Measurements from ENCODE around the gene C1orf21.

The C1orf21 gene

DNA sequence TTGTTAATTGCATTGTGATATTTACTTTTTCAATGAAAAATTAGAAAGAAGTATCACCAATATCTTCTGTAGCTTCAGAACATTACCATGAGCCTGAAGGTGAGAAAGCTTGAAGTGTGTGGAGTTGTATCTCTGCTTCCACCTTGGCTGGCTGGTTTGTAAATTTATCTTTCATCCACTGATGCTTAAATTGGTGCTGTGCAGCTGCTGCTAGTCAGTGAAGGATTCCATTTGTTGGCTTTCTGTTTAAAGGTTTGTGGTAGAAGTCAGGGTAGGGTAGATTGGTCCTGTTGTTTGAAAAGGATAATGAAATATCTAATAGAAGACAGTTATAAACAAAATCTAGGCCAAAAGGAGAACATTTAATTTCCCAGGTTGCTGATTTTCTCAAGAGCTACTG lies 105.7 kb downstream of the C1orf21 start:
- TF ChIP-seq, protein P1, sequence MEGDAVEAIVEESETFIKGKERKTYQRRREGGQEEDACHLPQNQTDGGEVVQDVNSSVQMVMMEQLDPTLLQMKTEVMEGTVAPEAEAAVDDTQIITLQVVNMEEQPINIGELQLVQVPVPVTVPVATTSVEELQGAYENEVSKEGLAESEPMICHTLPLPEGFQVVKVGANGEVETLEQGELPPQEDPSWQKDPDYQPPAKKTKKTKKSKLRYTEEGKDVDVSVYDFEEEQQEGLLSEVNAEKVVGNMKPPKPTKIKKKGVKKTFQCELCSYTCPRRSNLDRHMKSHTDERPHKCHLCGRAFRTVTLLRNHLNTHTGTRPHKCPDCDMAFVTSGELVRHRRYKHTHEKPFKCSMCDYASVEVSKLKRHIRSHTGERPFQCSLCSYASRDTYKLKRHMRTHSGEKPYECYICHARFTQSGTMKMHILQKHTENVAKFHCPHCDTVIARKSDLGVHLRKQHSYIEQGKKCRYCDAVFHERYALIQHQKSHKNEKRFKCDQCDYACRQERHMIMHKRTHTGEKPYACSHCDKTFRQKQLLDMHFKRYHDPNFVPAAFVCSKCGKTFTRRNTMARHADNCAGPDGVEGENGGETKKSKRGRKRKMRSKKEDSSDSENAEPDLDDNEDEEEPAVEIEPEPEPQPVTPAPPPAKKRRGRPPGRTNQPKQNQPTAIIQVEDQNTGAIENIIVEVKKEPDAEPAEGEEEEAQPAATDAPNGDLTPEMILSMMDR (IDR thresholded peaks at IDR 0.05; ENCODE audit: low read depth, low read length, missing control alignments): no peak
- in situ Hi-C loops (cut with HindIII; ENCODE audit: low pct_ligation_motif_present, low sequenced_read_pairs): no loop called here
- no peak overlapping the region for H3K4me3 ChIP-seq (ENCODE audit: low read depth, low read length)
- peak overlapping the region; percentile 78 for H3K27ac ChIP-seq
- no peaks in the 10 kb centered on the region for H3K27me3 ChIP-seq (replicated peaks)
- no peak for DNase-seq
- no peaks in the 10 kb centered on the region for H3K36me3 ChIP-seq (replicated peaks)

- TF ChIP-seq, protein P1 (IDR thresholded peaks at IDR 0.05; ENCODE audit: low read depth, low read length, missing control alignments): no peak
- no peaks in the 10 kb centered on the region for H3K27me3 ChIP-seq (replicated peaks)
- no peak for DNase-seq
- no peaks in the 10 kb centered on the region for H3K36me3 ChIP-seq (replicated peaks)
- no peak overlapping the region for H3K27ac ChIP-seq
- no peak overlapping the region for H3K4me3 ChIP-seq (ENCODE audit: low read depth, low read length)
- in situ Hi-C loops (cut with HindIII; ENCODE audit: low pct_ligation_motif_present, low sequenced_read_pairs): no loop called here
These were observed 107.2 kb downstream of the C1orf21 start for GRCh38 chr1:184493987-184494388.

- Histone ChIP-seq H3K36me3 (replicated peaks) (no peaks in the 10 kb centered on the region), H3K27me3 (replicated peaks) (no peaks in the 10 kb centered on the region), H3K4me3 (ENCODE audit: low read depth, low read length) (no peak overlapping the region), H3K27ac (no peak overlapping the region)
- TF ChIP-seq, protein P1 (IDR thresholded peaks at IDR 0.05; ENCODE audit: low read depth, low read length, missing control alignments): no peak
- no peak for DNase-seq
- in situ Hi-C loops (cut with HindIII; ENCODE audit: low pct_ligation_motif_present, low sequenced_read_pairs): no loop called here
These were observed 108.1 kb downstream of the C1orf21 start for GRCh38 chr1:184494929-184495328.

- TF ChIP-seq, protein P1 (IDR thresholded peaks at IDR 0.05; ENCODE audit: low read depth, low read length, missing control alignments): peak; percentile 22
- in situ Hi-C loops (cut with HindIII; ENCODE audit: low pct_ligation_motif_present, low sequenced_read_pairs): no loop called here
These were observed 111.3 kb downstream of the C1orf21 start for GRCh38 chr1:184497959-184498723.

GRCh38 chr1:184499616-184500015 lies 112.8 kb downstream of the C1orf21 start:
- DNase-seq: no peak
- in situ Hi-C loops (cut with HindIII; ENCODE audit: low pct_ligation_motif_present, low sequenced_read_pairs): no loop called here
- H3K27me3 ChIP-seq (replicated peaks): no peaks in the 10 kb centered on the region
- no peaks in the 10 kb centered on the region for H3K36me3 ChIP-seq (replicated peaks)
- H3K27ac ChIP-seq: no peak overlapping the region
- TF ChIP-seq, protein P1 (IDR thresholded peaks at IDR 0.05; ENCODE audit: low read depth, low read length, missing control alignments): no peak
- no peak overlapping the region for H3K4me3 ChIP-seq (ENCODE audit: low read depth, low read length)

More at GRCh38 chr1:184497959-184498723, 111.3 kb downstream of the C1orf21 start:
- no peak for DNase-seq
- Histone ChIP-seq H3K27ac (no peak overlapping the region), H3K27me3 (replicated peaks) (no peaks in the 10 kb centered on the region), H3K36me3 (replicated peaks) (no peaks in the 10 kb centered on the region), H3K4me3 (ENCODE audit: low read depth, low read length) (no peak overlapping the region)

- in situ Hi-C loops (cut with HindIII; ENCODE audit: low pct_ligation_motif_present, low sequenced_read_pairs): no loop called here
- no peaks in the 10 kb centered on the region for H3K36me3 ChIP-seq (replicated peaks)
- DNase-seq: no peak
- H3K27ac ChIP-seq: no peak overlapping the region
- TF ChIP-seq, protein P1 (IDR thresholded peaks at IDR 0.05; ENCODE audit: low read depth, low read length, missing control alignments): no peak
- no peaks in the 10 kb centered on the region for H3K27me3 ChIP-seq (replicated peaks)
- no peak overlapping the region for H3K4me3 ChIP-seq (ENCODE audit: low read depth, low read length)
These were observed 115.3 kb downstream of the C1orf21 start for GRCh38 chr1:184502161-184502560.

Measured in brain microvascular endothelial cell (primary cell).